HepG2 (cell line): ENCODE measurements around the gene ZNF771. TPM values are rescaled to one million over a fixed set of nuclear protein-coding genes. Genes with fewer than 3 reads are reported as not detected.
A peak's percentile ranks its signal among the peaks of the same experiment; 100 is the strongest.

Source experiments
- DPF2 ChIP-seq: sonication (generic); formaldehyde crosslinking; IDR thresholded peaks from 2 replicates; pipeline ENCODE4 v1.4.0; 2020; ENCODE audit warnings: mild to moderate bottlenecking, low read depth, missing genetic modification reagents, borderline replicate concordance
- FOSL2 ChIP-seq: sonication (generic); formaldehyde crosslinking; IDR thresholded peaks from 2 replicates; pipeline ENCODE4 v1.4.0; 2020; ENCODE audit warnings: missing genetic modification reagents
- GABPA ChIP-seq, 2 experiments: IDR thresholded peaks; 2 replicates each; pipeline ENCODE4 v1.6.1; 2011 to 2016; ENCODE audit warnings: low read depth in 2 of 2, low read length in 1 of 2, missing biosample characterization in 1 of 2, missing genetic modification characterization in 1 of 2
- GATAD2A ChIP-seq: IDR thresholded peaks from 2 replicates; pipeline ENCODE4 v1.6.1; 2016
- HNF4A ChIP-seq: sonication (generic); formaldehyde crosslinking; IDR thresholded peaks from 2 replicates; pipeline ENCODE4 v1.4.0; 2020; ENCODE audit warnings: missing genetic modification reagents
- KDM3A ChIP-seq: IDR thresholded peaks from 2 replicates; pipeline ENCODE4 v1.6.1; 2018; ENCODE audit warnings: low read depth, missing compliant biosample characterization
- MEF2D ChIP-seq: sonication (generic); formaldehyde crosslinking; IDR thresholded peaks from 2 replicates; pipeline ENCODE4 v1.5.1; 2020; ENCODE audit warnings: mild to moderate bottlenecking, missing genetic modification reagents
- MIER3 ChIP-seq: IDR thresholded peaks from 2 replicates; pipeline ENCODE4 v1.6.1; 2016; ENCODE audit warnings: missing compliant biosample characterization, borderline replicate concordance
- NCOA2 ChIP-seq: sonication (generic); formaldehyde crosslinking; IDR thresholded peaks from 2 replicates; pipeline ENCODE4 v1.8.0; 2022; ENCODE audit warnings: inconsistent platforms
- PHF21A ChIP-seq: sonication (generic); formaldehyde crosslinking; IDR thresholded peaks from 2 replicates; pipeline ENCODE4 v1.5.0; 2020; ENCODE audit warnings: mild to moderate bottlenecking, missing genetic modification reagents
- RCOR2 ChIP-seq: IDR thresholded peaks from 2 replicates; pipeline ENCODE4 v1.6.1; 2016; ENCODE audit warnings: missing biosample characterization, missing genetic modification reagents
- SMARCE1 ChIP-seq: fragments of 450-650 bp; IDR thresholded peaks from 2 replicates; pipeline ENCODE4 v1.6.1; 2017; ENCODE audit warnings: borderline replicate concordance
- TBL1XR1 ChIP-seq: fragments of 150-350 bp; IDR thresholded peaks from 2 replicates; pipeline ENCODE4 v1.6.1; 2014; ENCODE audit warnings: borderline replicate concordance, low read length; ENCODE audit not compliant: partially characterized antibody
- ZNF205 ChIP-seq: IDR thresholded peaks from 2 replicates; pipeline ENCODE4 v1.6.1; 2018; ENCODE audit warnings: missing biosample characterization, missing genetic modification reagents
- ZNF350 ChIP-seq: sonication (generic); formaldehyde crosslinking; IDR thresholded peaks from 2 replicates; pipeline ENCODE4 v1.4.0; 2020; ENCODE audit warnings: mild to moderate bottlenecking, low read depth, missing genetic modification reagents, borderline replicate concordance
- ZNF430 ChIP-seq: sonication (generic); formaldehyde crosslinking; IDR thresholded peaks from 2 replicates; pipeline ENCODE4 v1.9.0; 2021; ENCODE audit warnings: mild to moderate bottlenecking, missing genetic modification reagents
- ZNF792 ChIP-seq: IDR thresholded peaks from 2 replicates; pipeline ENCODE4 v1.6.1; 2016
- polyA plus RNA-seq, 8 experiments: library from polyadenylated mRNA; depleted of rRNA in 3 of 8; stranded (reverse) in 7 of 8; unstranded in 1 of 8; fragments of >200 nt; fragmentation: Illumina TruSeq in 4 of 8; extraction: Trizol in 4 of 8; gene quantifications; 2 replicates each; pipeline versions ENCODE4 v1.2.1 to v1.2.3, GENCODE V29; 2011 to 2016; ENCODE audit warnings: low read depth in 4 of 8, missing spikeins in 1 of 8, mixed read lengths in 1 of 8; ENCODE audit not compliant: insufficient read depth in 1 of 8
- total RNA-seq, 5 experiments: library from RNA; depleted of rRNA; stranded (reverse); fragments of >200 nt; fragmentation: Illumina TruSeq; extraction: Trizol; gene quantifications; 2 replicates each; pipeline ENCODE4 v1.2.3, GENCODE V29; 2016; ENCODE audit warnings: low read depth in 1 of 5
- TF ChIP-seq, protein P1 (sequence below): IDR thresholded peaks from 2 replicates; pipeline ENCODE4 v1.4.0; 2020; ENCODE audit warnings: mild to moderate bottlenecking, missing genetic modification reagents
- TF ChIP-seq, protein P2 (sequence below): sonication (generic); formaldehyde crosslinking; IDR thresholded peaks from 2 replicates; pipeline ENCODE4 v1.4.0; 2020; ENCODE audit warnings: missing genetic modification reagents
- TF ChIP-seq, protein P3 (sequence below), 2 experiments: sonication (generic) in 1 of 2; formaldehyde crosslinking in 1 of 2; IDR thresholded peaks; 2 replicates each; pipeline versions ENCODE4 v1.4.0 to v1.6.1; 2016 to 2020; ENCODE audit warnings: borderline replicate concordance in 1 of 2, low read depth in 1 of 2, mild to moderate bottlenecking in 1 of 2, missing genetic modification reagents in 1 of 2

The ZNF771 gene
- total and polyA plus RNA-seq, 2 of the 13 experiments (the other 11 are each of a cell fraction or from before 2014, with no cell fraction given): 5.0 to 11.8 TPM

DNA sequence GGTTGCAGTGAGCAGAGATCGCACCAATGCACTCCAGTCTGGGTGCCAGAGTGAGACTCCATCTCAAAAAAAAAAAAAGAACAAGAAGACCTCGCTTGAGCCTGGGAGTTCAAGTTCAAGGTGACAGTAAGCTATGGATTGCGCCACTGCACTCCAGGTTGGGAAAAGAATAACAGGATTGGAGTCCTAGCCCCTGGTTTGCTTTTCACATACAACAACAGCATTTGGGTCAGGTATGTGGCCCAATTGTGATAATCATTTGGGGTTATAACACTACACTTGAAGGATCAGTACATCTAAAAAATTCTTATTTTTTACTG, 41.7 kb downstream of the ZNF771 start (continued):
- TF ChIP-seq, protein P1, sequence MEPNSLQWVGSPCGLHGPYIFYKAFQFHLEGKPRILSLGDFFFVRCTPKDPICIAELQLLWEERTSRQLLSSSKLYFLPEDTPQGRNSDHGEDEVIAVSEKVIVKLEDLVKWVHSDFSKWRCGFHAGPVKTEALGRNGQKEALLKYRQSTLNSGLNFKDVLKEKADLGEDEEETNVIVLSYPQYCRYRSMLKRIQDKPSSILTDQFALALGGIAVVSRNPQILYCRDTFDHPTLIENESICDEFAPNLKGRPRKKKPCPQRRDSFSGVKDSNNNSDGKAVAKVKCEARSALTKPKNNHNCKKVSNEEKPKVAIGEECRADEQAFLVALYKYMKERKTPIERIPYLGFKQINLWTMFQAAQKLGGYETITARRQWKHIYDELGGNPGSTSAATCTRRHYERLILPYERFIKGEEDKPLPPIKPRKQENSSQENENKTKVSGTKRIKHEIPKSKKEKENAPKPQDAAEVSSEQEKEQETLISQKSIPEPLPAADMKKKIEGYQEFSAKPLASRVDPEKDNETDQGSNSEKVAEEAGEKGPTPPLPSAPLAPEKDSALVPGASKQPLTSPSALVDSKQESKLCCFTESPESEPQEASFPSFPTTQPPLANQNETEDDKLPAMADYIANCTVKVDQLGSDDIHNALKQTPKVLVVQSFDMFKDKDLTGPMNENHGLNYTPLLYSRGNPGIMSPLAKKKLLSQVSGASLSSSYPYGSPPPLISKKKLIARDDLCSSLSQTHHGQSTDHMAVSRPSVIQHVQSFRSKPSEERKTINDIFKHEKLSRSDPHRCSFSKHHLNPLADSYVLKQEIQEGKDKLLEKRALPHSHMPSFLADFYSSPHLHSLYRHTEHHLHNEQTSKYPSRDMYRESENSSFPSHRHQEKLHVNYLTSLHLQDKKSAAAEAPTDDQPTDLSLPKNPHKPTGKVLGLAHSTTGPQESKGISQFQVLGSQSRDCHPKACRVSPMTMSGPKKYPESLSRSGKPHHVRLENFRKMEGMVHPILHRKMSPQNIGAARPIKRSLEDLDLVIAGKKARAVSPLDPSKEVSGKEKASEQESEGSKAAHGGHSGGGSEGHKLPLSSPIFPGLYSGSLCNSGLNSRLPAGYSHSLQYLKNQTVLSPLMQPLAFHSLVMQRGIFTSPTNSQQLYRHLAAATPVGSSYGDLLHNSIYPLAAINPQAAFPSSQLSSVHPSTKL (CRISPR knock-in tag): peak; percentile 90
- TF ChIP-seq, protein P2, sequence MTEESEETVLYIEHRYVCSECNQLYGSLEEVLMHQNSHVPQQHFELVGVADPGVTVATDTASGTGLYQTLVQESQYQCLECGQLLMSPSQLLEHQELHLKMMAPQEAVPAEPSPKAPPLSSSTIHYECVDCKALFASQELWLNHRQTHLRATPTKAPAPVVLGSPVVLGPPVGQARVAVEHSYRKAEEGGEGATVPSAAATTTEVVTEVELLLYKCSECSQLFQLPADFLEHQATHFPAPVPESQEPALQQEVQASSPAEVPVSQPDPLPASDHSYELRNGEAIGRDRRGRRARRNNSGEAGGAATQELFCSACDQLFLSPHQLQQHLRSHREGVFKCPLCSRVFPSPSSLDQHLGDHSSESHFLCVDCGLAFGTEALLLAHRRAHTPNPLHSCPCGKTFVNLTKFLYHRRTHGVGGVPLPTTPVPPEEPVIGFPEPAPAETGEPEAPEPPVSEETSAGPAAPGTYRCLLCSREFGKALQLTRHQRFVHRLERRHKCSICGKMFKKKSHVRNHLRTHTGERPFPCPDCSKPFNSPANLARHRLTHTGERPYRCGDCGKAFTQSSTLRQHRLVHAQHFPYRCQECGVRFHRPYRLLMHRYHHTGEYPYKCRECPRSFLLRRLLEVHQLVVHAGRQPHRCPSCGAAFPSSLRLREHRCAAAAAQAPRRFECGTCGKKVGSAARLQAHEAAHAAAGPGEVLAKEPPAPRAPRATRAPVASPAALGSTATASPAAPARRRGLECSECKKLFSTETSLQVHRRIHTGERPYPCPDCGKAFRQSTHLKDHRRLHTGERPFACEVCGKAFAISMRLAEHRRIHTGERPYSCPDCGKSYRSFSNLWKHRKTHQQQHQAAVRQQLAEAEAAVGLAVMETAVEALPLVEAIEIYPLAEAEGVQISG: 0 out of 2 replicates have a peak, but pooled peaks have one; percentile 41
- TF ChIP-seq GABPA (IDR thresholded peaks at IDR 0.05; ENCODE audit: low read depth, low read length) (no peak), GABPA (CRISPR knock-in tag; IDR thresholded peaks at IDR 0.05; ENCODE audit: low read depth) (no peak), ZNF350 (CRISPR knock-in tag) (no peak), KDM3A (peak; percentile 72; the same call in 1 of the 2 replicates), RCOR2 (CRISPR knock-in tag) (0 out of 2 replicates have a peak, but pooled peaks have one; percentile 62), NCOA2 (CRISPR knock-in tag) (0 out of 2 replicates have a peak, but pooled peaks have one; percentile 50), SMARCE1 (no peak), MEF2D (CRISPR knock-in tag) (peak; percentile 51; the same call in 1 of the 2 replicates), HNF4A (CRISPR knock-in tag) (peak; percentile 59), PHF21A (CRISPR knock-in tag) (peak; percentile 61), TBL1XR1 (peak; percentile 91), DPF2 (CRISPR knock-in tag) (0 out of 2 replicates have a peak, but pooled peaks have one; percentile 33), FOSL2 (peak; percentile 43), ZNF205 (CRISPR knock-in tag) (peak; percentile 55; the same call in 1 of the 2 replicates), MIER3 (CRISPR knock-in tag) (0 out of 2 replicates have a peak, but pooled peaks have one; percentile 53), ZNF792 (CRISPR knock-in tag) (0 out of 2 replicates have a peak, but pooled peaks have one; percentile 44), GATAD2A (CRISPR knock-in tag) (peak; percentile 82), ZNF430 (0 out of 2 replicates have a peak, but pooled peaks have one; percentile 49)
- TF ChIP-seq, protein P3, sequence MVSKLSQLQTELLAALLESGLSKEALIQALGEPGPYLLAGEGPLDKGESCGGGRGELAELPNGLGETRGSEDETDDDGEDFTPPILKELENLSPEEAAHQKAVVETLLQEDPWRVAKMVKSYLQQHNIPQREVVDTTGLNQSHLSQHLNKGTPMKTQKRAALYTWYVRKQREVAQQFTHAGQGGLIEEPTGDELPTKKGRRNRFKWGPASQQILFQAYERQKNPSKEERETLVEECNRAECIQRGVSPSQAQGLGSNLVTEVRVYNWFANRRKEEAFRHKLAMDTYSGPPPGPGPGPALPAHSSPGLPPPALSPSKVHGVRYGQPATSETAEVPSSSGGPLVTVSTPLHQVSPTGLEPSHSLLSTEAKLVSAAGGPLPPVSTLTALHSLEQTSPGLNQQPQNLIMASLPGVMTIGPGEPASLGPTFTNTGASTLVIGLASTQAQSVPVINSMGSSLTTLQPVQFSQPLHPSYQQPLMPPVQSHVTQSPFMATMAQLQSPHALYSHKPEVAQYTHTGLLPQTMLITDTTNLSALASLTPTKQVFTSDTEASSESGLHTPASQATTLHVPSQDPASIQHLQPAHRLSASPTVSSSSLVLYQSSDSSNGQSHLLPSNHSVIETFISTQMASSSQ (IDR thresholded peaks at IDR 0.05; ENCODE audit: low read depth): peak; percentile 39; the same call in 1 of the 2 replicates
- TF ChIP-seq, protein P3 (CRISPR knock-in tag; IDR thresholded peaks at IDR 0.05; ENCODE audit: borderline replicate concordance): no peak
